WERI-Rb-1 (cell line): Measurements from ENCODE around the gene CEP95.
A peak's percentile ranks its signal among the peaks of the same experiment; 100 is the strongest.

Experiments used
- DNase-seq: peaks from one replicate; pipeline ENCODE4 v3.0.0-alpha.2; 2020
- H3K27ac ChIP-seq: fragments of 250-450 bp; sonication (Bioruptor Pico); 2 replicates; pipeline ENCODE4 v1.5.1; 2020; ENCODE audit warnings: mild to moderate bottlenecking, moderate library complexity
- H3K27me3 ChIP-seq: fragments of 250-450 bp; sonication (Bioruptor Pico); 2 replicates; pipeline ENCODE4 v1.5.1; 2021; ENCODE audit warnings: mild to moderate bottlenecking, low read depth, moderate library complexity; ENCODE audit not compliant: insufficient read depth, severe bottlenecking
- H3K36me3 ChIP-seq: fragments of 250-450 bp; sonication (Bioruptor Pico); 2 replicates; pipeline ENCODE4 v1.5.1; 2020; ENCODE audit warnings: mild to moderate bottlenecking, moderate library complexity
- H3K4me3 ChIP-seq: 2 replicates; pipeline ENCODE4 v1.5.1; 2011; ENCODE audit warnings: low read depth, mild to moderate bottlenecking, control low read depth, low read length
- H3K9me3 ChIP-seq: fragments of 250-450 bp; sonication (Bioruptor Pico); 2 replicates; pipeline ENCODE4 v1.5.1; 2021; ENCODE audit warnings: mild to moderate bottlenecking, moderate library complexity; ENCODE audit not compliant: severe bottlenecking
- CTCF ChIP-seq: IDR thresholded peaks from 2 replicates; pipeline ENCODE4 v1.5.1; 2011; ENCODE audit warnings: low read depth, mild to moderate bottlenecking, control low read depth, inconsistent platforms, low read length

CEP95 gene

GRCh38 chr17:64477849-64478248 lies 28.9 kb upstream of the CEP95 start:
- peaks cover 36% of the 10 kb centered on the region for H3K36me3 ChIP-seq
- no peak overlapping the region for H3K4me3 ChIP-seq
- DNase-seq, result no peak
- H3K27ac ChIP-seq, result no peak overlapping the region
- TF ChIP-seq CTCF, result no peak
- no peaks in the 10 kb centered on the region for H3K27me3 ChIP-seq
- H3K9me3 ChIP-seq, result no peaks in the 10 kb centered on the region

- Histone ChIP-seq H3K27me3 (no peaks in the 10 kb centered on the region), H3K36me3 (peaks cover 47% of the 10 kb centered on the region), H3K4me3 (no peak overlapping the region), H3K27ac (no peak overlapping the region), H3K9me3 (no peaks in the 10 kb centered on the region)
- no peak for TF ChIP-seq CTCF
- DNase-seq, result no peak
These were observed 25.8 kb upstream of the CEP95 start for GRCh38 chr17:64480951-64481350.

- H3K27ac ChIP-seq, result no peak overlapping the region
- H3K36me3 ChIP-seq, result peaks cover 45% of the 10 kb centered on the region
- TF ChIP-seq CTCF, result no peak
- H3K27me3 ChIP-seq, result no peaks in the 10 kb centered on the region
- H3K4me3 ChIP-seq, result no peak overlapping the region
- no peak for DNase-seq
- H3K9me3 ChIP-seq, result no peaks in the 10 kb centered on the region
These were observed 22.4 kb upstream of the CEP95 start for GRCh38 chr17:64484380-64484779.

GRCh38 chr17:64488301-64488700 lies 18.5 kb upstream of the CEP95 start:
- no peak for TF ChIP-seq CTCF
- no peak overlapping the region for H3K27ac ChIP-seq
- DNase-seq, result no peak
- H3K9me3 ChIP-seq, result no peaks in the 10 kb centered on the region
- no peaks in the 10 kb centered on the region for H3K27me3 ChIP-seq
- peaks cover 50% of the 10 kb centered on the region for H3K36me3 ChIP-seq
- no peak overlapping the region for H3K4me3 ChIP-seq

- H3K27ac ChIP-seq, result no peak overlapping the region
- peaks cover 49% of the 10 kb centered on the region for H3K36me3 ChIP-seq
- H3K4me3 ChIP-seq, result no peak overlapping the region
- H3K27me3 ChIP-seq, result no peaks in the 10 kb centered on the region
- no peaks in the 10 kb centered on the region for H3K9me3 ChIP-seq
- peak; percentile 62 for DNase-seq
- TF ChIP-seq CTCF, result peak; percentile 75
These were observed 15.5 kb upstream of the CEP95 start for GRCh38 chr17:64491034-64491860.

- no peak for DNase-seq
These were observed 14.8 kb upstream of the CEP95 start for GRCh38 chr17:64491994-64492393.

More at GRCh38 chr17:64491994-64492393, 14.8 kb upstream of the CEP95 start:
- no peak overlapping the region for H3K4me3 ChIP-seq
- no peak for TF ChIP-seq CTCF
- H3K27me3 ChIP-seq, result no peaks in the 10 kb centered on the region
- H3K27ac ChIP-seq, result no peak overlapping the region
- H3K36me3 ChIP-seq, result peaks cover 49% of the 10 kb centered on the region
- H3K9me3 ChIP-seq, result no peaks in the 10 kb centered on the region
